Activated CD4-positive, alpha-beta memory T cell treated with anti-CD3 and anti-CD28 coated beads, Interleukin-2, amount 10 ng/mL, durations not matched to agents 7 days and 5 days (primary cell): ENCODE data around the gene NHS. TPM values are rescaled to one million over a fixed set of nuclear protein-coding genes. Genes with fewer than 3 reads are reported as not detected.
"Not testable (repeated sequence)": the region's sequence is repeated elsewhere in the genome, so short reads cannot be mapped to it uniquely, and the experiment has no call there.

Source experiments
- CTCF ChIA-PET: fragments of 350-600 bp; sonication (Branson Sonifier 250); formaldehyde crosslinking; loops from one replicate; lab custom pipeline; 2021; ENCODE audit warnings: antibody characterized with exemption, inconsistent platforms; lab: Charles Lee
- POLR2A ChIA-PET: fragments of 350-600 bp; sonication (Branson Sonifier 250); formaldehyde crosslinking; loops from one replicate; lab custom pipeline; 2021; ENCODE audit warnings: antibody characterized with exemption; lab: Charles Lee
- DNase-seq: peaks from one replicate; pipeline ENCODE4 v3.0.0-alpha.2; 2020
- H3K27ac Mint-ChIP-seq: one replicate; pipeline ENCODE4 v1.8.0; 2021; ENCODE audit warnings: mild to moderate bottlenecking, mixed read lengths
- H3K27me3 Mint-ChIP-seq: one replicate; pipeline ENCODE4 v1.8.0; 2021; ENCODE audit warnings: mixed read lengths
- H3K36me3 Mint-ChIP-seq: one replicate; pipeline ENCODE4 v1.8.0; 2021; ENCODE audit warnings: low read depth, mixed read lengths
- H3K4me1 Mint-ChIP-seq: one replicate; pipeline ENCODE4 v1.8.0; 2021; ENCODE audit warnings: mixed read lengths
- H3K4me3 Mint-ChIP-seq: one replicate; pipeline ENCODE4 v1.8.0; 2021; ENCODE audit warnings: mild to moderate bottlenecking, mixed read lengths
- H3K9me3 Mint-ChIP-seq: one replicate; pipeline ENCODE4 v1.8.0; 2021; ENCODE audit warnings: mixed read lengths
- total RNA-seq, 2 experiments: library from RNA; stranded (reverse); gene quantifications; one replicate each; pipeline ENCODE4 v1.2.3, GENCODE V29; 2021

The NHS gene
- total RNA-seq, 2 experiments from 2014 or later = 0.43 to 0.71 TPM

DNA sequence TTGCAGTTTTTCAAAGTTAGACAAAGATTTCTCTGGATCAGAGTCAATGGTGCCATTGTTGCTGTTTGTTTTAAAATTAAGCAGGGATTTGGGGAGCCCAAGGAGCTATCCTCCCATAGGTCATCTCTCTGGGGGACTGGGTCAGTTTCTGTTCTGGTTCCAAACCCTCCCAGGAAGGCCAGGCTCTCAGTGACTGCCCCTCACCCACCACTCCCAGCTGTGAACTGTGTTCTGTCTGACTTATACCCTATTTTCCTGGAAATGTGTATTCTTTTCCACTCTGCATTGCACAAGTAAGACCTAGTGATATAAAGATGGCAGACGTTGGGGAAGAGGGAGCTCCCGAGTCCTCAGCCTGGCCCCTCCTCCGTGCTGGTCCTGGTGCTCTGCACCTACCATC is 65.8 kb downstream of the NHS start:
- Mint-ChIP-seq H3K27me3 (no peaks in the 10 kb centered on the region), H3K36me3 (no peaks in the 10 kb centered on the region), H3K27ac (no peak overlapping the region), H3K9me3 (no peaks in the 10 kb centered on the region), H3K4me3 (no peak overlapping the region), H3K4me1 (no peaks in the 10 kb centered on the region)
- ChIA-PET POLR2A (no interaction called here), CTCF (no interaction called here)
- no peak for DNase-seq

- Mint-ChIP-seq H3K4me1 (no peaks in the 10 kb centered on the region), H3K9me3 (no peaks in the 10 kb centered on the region), H3K36me3 (no peaks in the 10 kb centered on the region), H3K27ac (no peak overlapping the region), H3K4me3 (no peak overlapping the region), H3K27me3 (no peaks in the 10 kb centered on the region)
- POLR2A ChIA-PET = no interaction called here
- DNase-seq = no peak
- CTCF ChIA-PET = no interaction called here
Measured at GRCh38 chrX:17441965-17442364, 67.0 kb downstream of the NHS start.

GRCh38 chrX:17442898-17443297 is 67.9 kb downstream of the NHS start:
- no peaks in the 10 kb centered on the region for H3K27me3 Mint-ChIP-seq
- ChIA-PET CTCF (no interaction called here), POLR2A (no interaction called here)
- H3K9me3 Mint-ChIP-seq = no peaks in the 10 kb centered on the region
- H3K27ac Mint-ChIP-seq = no peak overlapping the region
- no peak for DNase-seq
- no peaks in the 10 kb centered on the region for H3K4me1 Mint-ChIP-seq
- H3K36me3 Mint-ChIP-seq = no peaks in the 10 kb centered on the region
- no peak overlapping the region for H3K4me3 Mint-ChIP-seq

DNA sequence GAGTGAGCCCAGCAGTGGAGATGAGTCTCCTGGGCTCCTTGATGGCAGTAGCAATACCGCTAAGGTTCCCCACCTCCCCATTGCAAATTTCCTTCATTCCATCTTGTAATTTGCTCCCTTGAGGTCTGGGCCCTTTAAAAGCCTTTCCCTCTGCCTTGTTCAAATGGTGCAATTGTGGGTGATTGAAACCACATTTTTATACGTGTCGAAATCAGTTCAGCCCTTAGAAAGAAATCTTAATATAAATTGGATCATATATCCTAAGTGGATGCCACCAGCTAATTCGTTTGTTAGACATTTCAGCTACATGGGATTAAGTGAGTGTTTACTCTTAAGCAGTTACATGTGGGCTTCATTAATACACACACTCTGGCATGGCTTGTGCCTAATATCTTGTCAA is 68.6 kb downstream of the NHS start:
- no peak overlapping the region for H3K4me3 Mint-ChIP-seq
- H3K4me1 Mint-ChIP-seq = no peaks in the 10 kb centered on the region
- H3K9me3 Mint-ChIP-seq = no peaks in the 10 kb centered on the region
- H3K27me3 Mint-ChIP-seq = no peaks in the 10 kb centered on the region
- no peaks in the 10 kb centered on the region for H3K36me3 Mint-ChIP-seq
- no peak for DNase-seq
- CTCF ChIA-PET = no interaction called here
- no peak overlapping the region for H3K27ac Mint-ChIP-seq
- POLR2A ChIA-PET = no interaction called here

- H3K27me3 Mint-ChIP-seq, H3K4me3 Mint-ChIP-seq, DNase-seq, H3K27ac Mint-ChIP-seq, H3K36me3 Mint-ChIP-seq, CTCF ChIA-PET, POLR2A ChIA-PET, H3K4me1 Mint-ChIP-seq, H3K9me3 Mint-ChIP-seq: not testable (repeated sequence)
Measured at GRCh38 chrX:17446269-17446668, 71.3 kb downstream of the NHS start.

- no peak for DNase-seq
- Mint-ChIP-seq H3K27me3 (no peaks in the 10 kb centered on the region), H3K4me3 (no peak overlapping the region), H3K36me3 (no peaks in the 10 kb centered on the region), H3K9me3 (no peaks in the 10 kb centered on the region), H3K27ac (no peak overlapping the region), H3K4me1 (no peaks in the 10 kb centered on the region)
- ChIA-PET POLR2A (no interaction called here), CTCF (no interaction called here)
Measured at GRCh38 chrX:17448188-17448587, 73.2 kb downstream of the NHS start.

DNA sequence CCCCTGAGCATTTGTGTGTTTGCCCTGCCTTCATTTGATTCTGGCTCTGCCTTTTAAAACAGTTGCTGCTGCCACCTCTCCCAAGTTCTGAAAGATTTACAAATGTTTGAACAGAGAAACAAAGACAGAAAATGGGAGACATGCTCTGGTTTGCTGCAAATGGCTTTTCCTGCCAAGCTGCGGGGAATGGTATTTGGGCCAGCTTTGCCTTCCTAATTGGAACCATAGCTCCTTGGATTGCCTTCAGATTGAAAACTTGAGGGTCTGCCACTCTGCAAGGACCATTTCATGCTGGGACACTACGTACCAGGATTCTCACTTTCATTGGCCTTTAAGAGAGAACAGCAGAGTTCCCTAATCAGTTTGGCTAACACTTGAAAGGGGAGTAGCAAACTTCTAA is 74.9 kb downstream of the NHS start:
- Mint-ChIP-seq H3K4me3 (no peak overlapping the region), H3K27me3 (no peaks in the 10 kb centered on the region), H3K27ac (no peak overlapping the region), H3K36me3 (no peaks in the 10 kb centered on the region), H3K9me3 (no peaks in the 10 kb centered on the region), H3K4me1 (no peaks in the 10 kb centered on the region)
- DNase-seq = no peak
- CTCF ChIA-PET = no interaction called here
- POLR2A ChIA-PET = no interaction called here

DNA sequence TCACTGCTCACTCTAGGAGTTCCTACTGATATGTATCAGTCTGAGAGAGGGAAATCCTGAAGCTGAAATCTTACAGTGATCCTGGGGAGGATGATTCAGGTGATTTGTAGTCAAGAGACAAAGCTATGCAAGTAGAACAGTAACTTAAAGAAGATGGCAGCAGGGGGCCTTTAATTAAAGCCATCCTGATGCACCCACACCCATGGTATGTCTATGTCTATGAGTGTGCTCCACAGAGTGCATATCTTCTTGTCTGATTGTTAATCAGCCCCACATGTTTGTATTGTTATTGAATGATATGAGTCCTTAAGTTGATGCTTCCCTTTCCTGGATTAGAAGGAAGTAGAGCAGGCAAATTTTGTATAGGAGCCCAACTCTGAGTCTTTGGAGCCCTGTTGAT is 78.8 kb downstream of the NHS start:
- no peak overlapping the region for H3K4me3 Mint-ChIP-seq
- POLR2A ChIA-PET = no interaction called here
- no peaks in the 10 kb centered on the region for H3K36me3 Mint-ChIP-seq
- H3K27ac Mint-ChIP-seq = no peak overlapping the region
- no peaks in the 10 kb centered on the region for H3K27me3 Mint-ChIP-seq
- H3K4me1 Mint-ChIP-seq = no peaks in the 10 kb centered on the region
- CTCF ChIA-PET = no interaction called here
- no peak for DNase-seq
- no peaks in the 10 kb centered on the region for H3K9me3 Mint-ChIP-seq

DNA sequence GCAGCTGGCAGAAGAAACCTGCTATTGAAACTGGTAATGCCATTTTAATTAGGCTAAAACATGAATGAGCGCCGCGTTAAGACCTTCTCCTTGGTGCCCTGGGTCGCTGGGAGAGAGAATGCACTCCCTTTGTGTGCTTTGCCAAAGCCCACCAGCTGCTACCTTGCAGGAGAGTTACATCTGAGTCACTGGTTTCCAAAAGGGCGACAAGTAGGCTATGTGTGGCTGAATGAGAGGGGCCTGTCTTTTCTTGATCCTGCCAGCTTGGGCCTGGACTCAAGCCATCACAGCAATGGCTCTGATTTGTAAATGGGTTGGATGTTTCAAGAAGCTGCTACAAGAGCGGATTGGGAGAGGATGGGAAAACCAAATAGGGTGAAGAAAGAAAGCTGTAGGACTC is 81.5 kb downstream of the NHS start:
- no peak for DNase-seq
- Mint-ChIP-seq H3K9me3 (no peaks in the 10 kb centered on the region), H3K36me3 (no peaks in the 10 kb centered on the region), H3K27me3 (no peaks in the 10 kb centered on the region), H3K4me1 (no peaks in the 10 kb centered on the region), H3K4me3 (no peak overlapping the region), H3K27ac (no peak overlapping the region)
- ChIA-PET POLR2A (no interaction called here), CTCF (no interaction called here)

DNA sequence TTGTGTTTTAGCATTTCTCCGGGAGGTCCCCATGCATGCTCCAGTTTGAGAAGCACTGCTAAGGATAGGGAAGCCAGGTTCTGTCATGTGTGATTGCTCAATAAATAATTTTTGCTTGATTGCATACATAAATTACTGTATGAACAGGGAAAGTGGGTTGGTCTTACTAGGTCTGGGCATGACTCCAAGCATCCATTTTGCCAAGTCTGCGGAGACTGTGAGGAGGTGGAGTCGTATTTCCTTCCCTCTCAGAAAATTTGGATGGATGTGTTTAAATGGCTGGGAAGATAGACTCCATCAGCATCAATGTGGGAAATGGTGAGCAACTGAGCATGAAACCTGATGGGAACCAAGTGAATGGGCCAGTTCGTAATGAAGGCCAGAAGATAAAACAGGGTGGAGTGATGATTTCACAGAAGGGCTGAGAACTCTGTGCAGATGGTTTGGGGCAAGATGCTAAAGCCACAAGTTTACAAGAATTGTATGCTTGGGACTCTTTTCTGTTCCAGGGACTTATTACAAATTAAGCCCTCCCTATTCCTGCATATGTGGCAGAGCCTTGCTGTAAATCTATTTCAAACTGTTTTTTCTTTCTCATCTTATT is 84.1 kb downstream of the NHS start:
- POLR2A ChIA-PET = no interaction called here
- no peaks in the 10 kb centered on the region for H3K27me3 Mint-ChIP-seq
- H3K9me3 Mint-ChIP-seq = no peaks in the 10 kb centered on the region
- no peak for DNase-seq
- no peak overlapping the region for H3K27ac Mint-ChIP-seq
- H3K36me3 Mint-ChIP-seq = no peaks in the 10 kb centered on the region
- CTCF ChIA-PET = no interaction called here
- no peaks in the 10 kb centered on the region for H3K4me1 Mint-ChIP-seq
- no peak overlapping the region for H3K4me3 Mint-ChIP-seq

GRCh38 chrX:17459661-17460060 is 84.7 kb downstream of the NHS start:
- no peaks in the 10 kb centered on the region for H3K27me3 Mint-ChIP-seq
- H3K36me3 Mint-ChIP-seq = no peaks in the 10 kb centered on the region
- POLR2A ChIA-PET = no interaction called here
- CTCF ChIA-PET = no interaction called here
- no peak for DNase-seq
- H3K27ac Mint-ChIP-seq = no peak overlapping the region
- H3K4me3 Mint-ChIP-seq = no peak overlapping the region
- no peaks in the 10 kb centered on the region for H3K4me1 Mint-ChIP-seq
- no peaks in the 10 kb centered on the region for H3K9me3 Mint-ChIP-seq

DNA sequence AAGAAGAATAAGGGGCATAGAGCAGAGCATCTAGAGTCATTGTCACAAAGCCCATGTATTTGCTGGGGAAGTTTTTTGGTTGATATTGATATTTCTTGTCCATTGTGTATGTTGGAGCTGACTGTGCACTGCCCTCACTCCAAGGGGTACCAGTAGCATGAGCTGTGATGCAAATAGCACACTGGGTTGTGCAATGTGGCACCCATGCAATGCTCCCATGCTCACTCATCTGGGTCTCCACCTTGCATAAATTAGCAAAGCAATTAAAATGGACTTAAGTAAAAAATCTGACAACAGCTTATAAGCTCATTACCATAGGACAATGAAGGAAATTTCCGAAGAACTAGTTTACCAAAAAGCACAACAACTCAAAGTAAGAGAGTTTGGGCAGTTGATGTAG is 87.9 kb downstream of the NHS start:
- Mint-ChIP-seq H3K27ac (no peak overlapping the region), H3K4me3 (no peak overlapping the region), H3K4me1 (no peaks in the 10 kb centered on the region), H3K9me3 (no peaks in the 10 kb centered on the region), H3K36me3 (no peaks in the 10 kb centered on the region), H3K27me3 (no peaks in the 10 kb centered on the region)
- POLR2A ChIA-PET = no interaction called here
- no peak for DNase-seq
- CTCF ChIA-PET = no interaction called here

- Mint-ChIP-seq H3K4me3 (no peak overlapping the region), H3K36me3 (no peaks in the 10 kb centered on the region), H3K27me3 (peaks cover 1% of the 10 kb centered on the region), H3K9me3 (no peaks in the 10 kb centered on the region), H3K27ac (no peak overlapping the region), H3K4me1 (no peaks in the 10 kb centered on the region)
- ChIA-PET POLR2A (no interaction called here), CTCF (no interaction called here)
- DNase-seq = no peak
Measured at GRCh38 chrX:17464194-17464593, 89.2 kb downstream of the NHS start.

GRCh38 chrX:17465201-17465600 is 90.2 kb downstream of the NHS start:
- Mint-ChIP-seq H3K9me3 (no peaks in the 10 kb centered on the region), H3K4me3 (no peak overlapping the region), H3K4me1 (no peaks in the 10 kb centered on the region), H3K36me3 (no peaks in the 10 kb centered on the region), H3K27me3 (peaks cover 1% of the 10 kb centered on the region), H3K27ac (no peak overlapping the region)
- no peak for DNase-seq
- ChIA-PET CTCF (no interaction called here), POLR2A (no interaction called here)
